ENCODE results near the gene GALNT1. TPM values are rescaled to one million over a fixed set of nuclear protein-coding genes. Genes with fewer than 3 reads are reported as not detected.

Gene GALNT1
- total RNA-seq, 1 experiment from 2014 or later, result 77.9 TPM

- no peaks in the 10 kb centered on the region for H4K20me1 ChIP-seq (ENCODE audit: control insufficient read depth, insufficient read depth, insufficient read length)
- no peak overlapping the region for H2BK120ac ChIP-seq (ENCODE audit: low read depth, low read length, poor library complexity, severe bottlenecking)
- no peak overlapping the region for H2BK5ac ChIP-seq (ENCODE audit: insufficient read length, low read length)
- no peaks in the 10 kb centered on the region for H3K27me3 Mint-ChIP-seq (ENCODE audit: low read depth)
- no peak overlapping the region for H3K4me2 ChIP-seq (ENCODE audit: insufficient read depth, insufficient read length, low read length)
- no peaks in the 10 kb centered on the region for H3K27me3 ChIP-seq (ENCODE audit: insufficient read depth, low read length)
- no peak overlapping the region for H2BK20ac ChIP-seq (ENCODE audit: low read depth, low read length, poor library complexity, severe bottlenecking)
- WGBS (ENCODE audit: extremely low coverage, insufficient read length, low lambda C conversion rate), result no CpG with 5 or more reads among the region's 4 CpGs
- no peak overlapping the region for H3K14ac ChIP-seq (ENCODE audit: insufficient read depth, low read length)
- H3K4me3 Mint-ChIP-seq, result no peak overlapping the region
- no peaks in the 10 kb centered on the region for H3K9me3 ChIP-seq (ENCODE audit: control insufficient read depth, low read depth, low read length)
- peak overlapping the region in 2 of 3 experiments; percentile 14 to 38; a peak in 2 of 7 replicates for H3K27ac Mint-ChIP-seq
- H3K9ac ChIP-seq (ENCODE audit: extremely low read depth, insufficient read length, low read length), result no peak overlapping the region
- TF ChIP-seq, protein P1, sequence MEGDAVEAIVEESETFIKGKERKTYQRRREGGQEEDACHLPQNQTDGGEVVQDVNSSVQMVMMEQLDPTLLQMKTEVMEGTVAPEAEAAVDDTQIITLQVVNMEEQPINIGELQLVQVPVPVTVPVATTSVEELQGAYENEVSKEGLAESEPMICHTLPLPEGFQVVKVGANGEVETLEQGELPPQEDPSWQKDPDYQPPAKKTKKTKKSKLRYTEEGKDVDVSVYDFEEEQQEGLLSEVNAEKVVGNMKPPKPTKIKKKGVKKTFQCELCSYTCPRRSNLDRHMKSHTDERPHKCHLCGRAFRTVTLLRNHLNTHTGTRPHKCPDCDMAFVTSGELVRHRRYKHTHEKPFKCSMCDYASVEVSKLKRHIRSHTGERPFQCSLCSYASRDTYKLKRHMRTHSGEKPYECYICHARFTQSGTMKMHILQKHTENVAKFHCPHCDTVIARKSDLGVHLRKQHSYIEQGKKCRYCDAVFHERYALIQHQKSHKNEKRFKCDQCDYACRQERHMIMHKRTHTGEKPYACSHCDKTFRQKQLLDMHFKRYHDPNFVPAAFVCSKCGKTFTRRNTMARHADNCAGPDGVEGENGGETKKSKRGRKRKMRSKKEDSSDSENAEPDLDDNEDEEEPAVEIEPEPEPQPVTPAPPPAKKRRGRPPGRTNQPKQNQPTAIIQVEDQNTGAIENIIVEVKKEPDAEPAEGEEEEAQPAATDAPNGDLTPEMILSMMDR (conservative IDR thresholded peaks at IDR 0.05), result no peak
- no peak overlapping the region for H2AFZ ChIP-seq (ENCODE audit: low read length)
- H3K27ac ChIP-seq (ENCODE audit: insufficient read length, low read depth, low read length), result no peak overlapping the region
- no peak overlapping the region for H2AK5ac ChIP-seq (ENCODE audit: insufficient read length, low read length)
- no peaks in the 10 kb centered on the region for H3K4me1 ChIP-seq (ENCODE audit: insufficient read depth, low read length)
- no peak overlapping the region for H3K23ac ChIP-seq (ENCODE audit: insufficient read length, low read depth, low read length)
- peaks cover 2% of the 10 kb centered on the region for H3K79me2 ChIP-seq (ENCODE audit: insufficient read depth, low read length)
- H3K18ac ChIP-seq (ENCODE audit: insufficient read length, low read depth, low read length), result no peak overlapping the region
- no peak overlapping the region for H4K91ac ChIP-seq (ENCODE audit: insufficient read length, low read depth, low read length)
- H2BK15ac ChIP-seq (ENCODE audit: low read depth, low read length), result no peak overlapping the region
- H3K79me1 ChIP-seq (ENCODE audit: insufficient read depth, low read depth, low read length, poor library complexity, severe bottlenecking), result no peaks in the 10 kb centered on the region
- H4K8ac ChIP-seq (replicated peaks; ENCODE audit: insufficient read length, low read depth, low read length), result no peak overlapping the region
- no peak overlapping the region for H4K5ac ChIP-seq (ENCODE audit: insufficient read length, low read depth, low read length)
- H3K9me3 Mint-ChIP-seq, result peaks cover 0 to 4% of the 10 kb centered on the region in 2 experiments; a peak in 1 of 5 replicates
- H2BK12ac ChIP-seq (ENCODE audit: insufficient read length, low read depth, low read length), result no peak overlapping the region
- H3K36me3 Mint-ChIP-seq (ENCODE audit: insufficient read depth in 1 of 3, low read depth in 3 of 3), result peaks cover 0 to 4% (median under 1%) of the 10 kb centered on the region in 3 experiments; a peak in 4 of 7 replicates
- H3K4ac ChIP-seq (ENCODE audit: low read depth, low read length), result no peak overlapping the region
- no peak for DNase-seq
- H3K56ac ChIP-seq (ENCODE audit: insufficient read length, low read depth, low read length), result no peak overlapping the region
- peaks cover 6% of the 10 kb centered on the region in 2 experiments; a peak in 3 of 4 replicates for H3K4me1 Mint-ChIP-seq
- H3K23me2 ChIP-seq (ENCODE audit: insufficient read length, low read depth, low read length, poor library complexity, severe bottlenecking), result no peaks in the 10 kb centered on the region
- H3T11ph ChIP-seq (ENCODE audit: low read length), result no peak overlapping the region
Observed at GRCh38 chr18:35619941-35620340, 38.4 kb downstream of the GALNT1 start.
